Aorta (tissue), 5 donors: ENCODE data around the gene TBX20. TPM values are rescaled to one million over a fixed set of nuclear protein-coding genes. Genes with fewer than 3 reads are reported as not detected.
A peak's percentile ranks its signal among the peaks of the same experiment; 100 is the strongest.

Source experiments
- ATAC-seq: fragments of 200-7000 bp; cut with Tn5 transposase; one replicate; pipeline ENCODE4 v1.9.1; 2022; ENCODE audit warnings: moderate library complexity; ENCODE audit not compliant: low FRiP score
- DNase-seq, 2 donors: peaks; one replicate each; pipeline ENCODE4 v3.0.0-alpha.2; 2020
- H3K27ac ChIP-seq, 2 donors: one replicate each; pipeline ENCODE4 v1.5.1; 2013; ENCODE audit warnings: low read length in 2 of 2, mild to moderate bottlenecking in 2 of 2, moderate library complexity in 2 of 2, control low read depth in 1 of 2, inconsistent platforms in 1 of 2, low read depth in 1 of 2
- H3K27me3 ChIP-seq, 2 donors: one replicate each; pipeline ENCODE4 v1.6.1; 2013; ENCODE audit warnings: control low read depth in 1 of 2, low read length in 1 of 2, mild to moderate bottlenecking in 1 of 2, moderate library complexity in 1 of 2; ENCODE audit not compliant: insufficient read depth in 2 of 2, control insufficient read depth in 1 of 2
- H3K36me3 ChIP-seq, 2 donors: one replicate each; pipeline ENCODE4 v1.6.1; 2013; ENCODE audit warnings: control low read depth in 1 of 2, low read length in 1 of 2, mild to moderate bottlenecking in 1 of 2; ENCODE audit not compliant: insufficient read depth in 2 of 2, control insufficient read depth in 1 of 2
- H3K4me1 ChIP-seq, 2 donors: one replicate each; pipeline ENCODE4 v1.6.1; 2013; ENCODE audit warnings: low read length in 2 of 2, control low read depth in 1 of 2, mild to moderate bottlenecking in 1 of 2, moderate library complexity in 1 of 2; ENCODE audit not compliant: insufficient read depth in 2 of 2, control insufficient read depth in 1 of 2
- H3K4me3 ChIP-seq, 2 donors: one replicate each; pipeline ENCODE4 v1.5.1; 2013; ENCODE audit warnings: low read length in 2 of 2, control low read depth in 1 of 2, mild to moderate bottlenecking in 1 of 2
- H3K9me3 ChIP-seq: one replicate; pipeline ENCODE4 v1.6.1; 2013; ENCODE audit warnings: mild to moderate bottlenecking, low read length; ENCODE audit not compliant: control insufficient read depth
- WGBS, 2 donors: extraction: QIAGEN DNeasy Blood & Tissue Kit; methylation state at CpG; one replicate each; pipeline ENCODE4 v1.1.7; 2013; 5-methylcytosine and 5-hydroxymethylcytosine counted together
- intact Hi-C, 2 donors: fragments of 100-400 bp; cut with DNase I; formaldehyde crosslinking; loops; one replicate each; pipeline versions ENCODE4 v1.14.2 to v1.15.0; 2022
- long read RNA-seq, 2 donors: library from polyadenylated mRNA; unstranded; transcript quantifications; one replicate each; pipeline ENCODE4 v2.0.0, GENCODE V29; 2020 to 2021
- polyA plus RNA-seq, 2 donors: library from polyadenylated mRNA; stranded (reverse); fragments of 200-250 nt; gene quantifications; one replicate each; pipeline ENCODE4 v1.2.3, GENCODE V29; 2013
- total RNA-seq, 2 donors: library from RNA; stranded (reverse); fragmentation: NEBNext Ultra II Directional; extraction: Animal tissue kit (Norgen Biotek cat#: 25700); gene quantifications; one replicate each; pipeline ENCODE4 v1.2.1, GENCODE V29; 2021
- donor health status: healthy with polysubstance abuse.
- donor health status: Bipolar disorder and iron deficiency.
- donor health status: DM: no; HTN: no; CAD: no.
- donor health status: DM: no; HTN: no; CAD: no.
- donor health status: DM: yes; HTN: yes; CAD: no.

The TBX20 gene
- total RNA-seq (not detected), polyA plus RNA-seq (under 1 TPM in 1 of 2 donors, not detected in 1; 0.36 TPM)
- long read RNA-seq, donor 1: 0 reads
- long read RNA-seq, donor 2: 0 reads

DNA sequence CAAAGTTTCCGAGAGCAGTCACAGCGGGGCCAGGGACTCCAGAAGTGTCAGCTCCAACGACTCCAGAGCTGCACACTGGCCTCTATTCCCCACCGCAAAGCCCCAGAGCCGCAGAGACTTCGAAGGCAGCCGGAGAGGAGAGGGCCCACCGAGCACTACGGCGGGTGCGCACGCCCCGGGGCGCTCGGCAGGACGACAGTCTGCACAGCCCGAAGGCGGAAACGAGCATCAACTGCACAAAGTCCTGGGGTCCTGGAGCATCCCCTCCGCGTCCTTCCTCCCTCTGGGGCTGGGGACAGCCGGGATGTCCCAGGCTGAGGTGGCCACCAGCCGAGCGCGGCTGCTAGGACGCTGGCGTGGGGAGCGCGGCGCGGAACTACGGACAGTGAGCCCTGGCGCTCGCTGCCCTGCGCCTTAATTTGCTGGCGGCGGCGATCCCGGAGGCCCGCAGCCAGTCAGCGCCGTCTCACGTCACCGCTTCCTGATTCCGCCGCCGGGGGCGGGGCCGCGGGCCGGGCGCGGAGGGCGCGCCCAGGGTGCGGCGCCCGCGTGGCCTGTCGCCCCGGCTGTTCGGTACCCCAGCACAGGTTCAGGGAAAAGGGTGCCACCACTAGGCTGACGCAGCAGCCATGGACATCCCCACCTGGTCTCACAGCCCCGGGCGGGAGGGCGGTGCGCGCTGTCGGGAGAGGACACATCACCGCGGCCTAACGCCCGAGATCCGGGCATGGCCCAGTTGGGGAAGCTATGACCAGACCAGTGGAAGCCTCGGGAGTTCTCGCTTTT lies at the start of gene TBX20:
Gene TBX20, minus strand, starts transcription at position 391 of the 786 bp plus-strand sequence. CDS start 480 bp downstream, outside the sequence.
- peak within 1 kb of the TSS; percentile 16 to 21 for H3K4me3 ChIP-seq
- peak; percentile 61 to 76 for DNase-seq
- intact Hi-C loops: no loop called here
- no peaks in the 10 kb centered on the region for H3K27me3 ChIP-seq
- ATAC-seq: peak; percentile 40
- no peaks in the 10 kb centered on the region for H3K36me3 ChIP-seq
- no peaks in the 10 kb centered on the region for H3K4me1 ChIP-seq
- WGBS, 2 donors: 1 to 2% methylated on average over 69 to 76 of the region's 76 CpGs
- no peak within 1 kb of the TSS for H3K27ac ChIP-seq
- H3K9me3 ChIP-seq: peaks cover 7% of the 10 kb centered on the region

DNA sequence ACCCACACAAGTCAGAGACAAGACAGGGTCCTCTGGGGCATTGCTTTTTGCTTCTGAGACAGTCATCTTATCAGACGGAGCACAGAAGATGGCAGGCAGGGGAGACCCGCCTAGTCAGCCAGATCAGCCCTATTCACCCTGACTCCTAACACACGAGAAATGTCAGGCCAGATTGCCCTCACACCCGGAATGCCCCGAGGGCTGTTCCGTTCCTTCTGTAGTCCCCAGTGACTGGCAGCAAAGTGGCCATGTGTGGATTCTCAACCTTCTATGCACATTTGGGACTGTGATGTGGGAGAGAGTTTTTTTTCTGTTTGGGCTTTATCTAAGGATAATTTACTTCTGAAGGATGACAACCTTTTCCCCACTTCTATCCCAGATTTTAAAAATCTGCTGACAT lies 35.5 kb upstream of the TBX20 start:
- intact Hi-C loops: no loop called here
- no peak overlapping the region for H3K27ac ChIP-seq
- ATAC-seq: no peak
- no peaks in the 10 kb centered on the region for H3K4me1 ChIP-seq
- H3K36me3 ChIP-seq: no peaks in the 10 kb centered on the region
- peaks cover 3% of the 10 kb centered on the region for H3K9me3 ChIP-seq
- H3K4me3 ChIP-seq: no peak overlapping the region
- H3K27me3 ChIP-seq: peaks cover 0 to 5% of the 10 kb centered on the region in 2 donors
- no peak for DNase-seq
- 62 to 77% methylated on average over 6 of the region's 6 CpGs for WGBS, 2 donors

GRCh38 chr7:35286986-35287385 lies 33.1 kb upstream of the TBX20 start:
- ATAC-seq (no peak), DNase-seq (no peak)
- Histone ChIP-seq H3K36me3 (no peaks in the 10 kb centered on the region), H3K27me3 (peaks cover 0 to 5% of the 10 kb centered on the region in 2 donors), H3K9me3 (peaks cover 3% of the 10 kb centered on the region), H3K4me3 (no peak overlapping the region), H3K27ac (no peak overlapping the region), H3K4me1 (no peaks in the 10 kb centered on the region)
- 46 to 58% methylated on average over 3 of the region's 3 CpGs for WGBS, 2 donors
- intact Hi-C loops: no loop called here

- H3K36me3 ChIP-seq: no peaks in the 10 kb centered on the region
- H3K4me3 ChIP-seq: no peak overlapping the region
- ATAC-seq: no peak
- H3K9me3 ChIP-seq: peaks cover 3% of the 10 kb centered on the region
- peaks cover 0 to 5% of the 10 kb centered on the region in 2 donors for H3K27me3 ChIP-seq
- no peaks in the 10 kb centered on the region for H3K4me1 ChIP-seq
- H3K27ac ChIP-seq: no peak overlapping the region
- intact Hi-C loops: no loop called here
- DNase-seq: no peak
Observed at GRCh38 chr7:35286422-35286821, 32.5 kb upstream of the TBX20 start.

DNA sequence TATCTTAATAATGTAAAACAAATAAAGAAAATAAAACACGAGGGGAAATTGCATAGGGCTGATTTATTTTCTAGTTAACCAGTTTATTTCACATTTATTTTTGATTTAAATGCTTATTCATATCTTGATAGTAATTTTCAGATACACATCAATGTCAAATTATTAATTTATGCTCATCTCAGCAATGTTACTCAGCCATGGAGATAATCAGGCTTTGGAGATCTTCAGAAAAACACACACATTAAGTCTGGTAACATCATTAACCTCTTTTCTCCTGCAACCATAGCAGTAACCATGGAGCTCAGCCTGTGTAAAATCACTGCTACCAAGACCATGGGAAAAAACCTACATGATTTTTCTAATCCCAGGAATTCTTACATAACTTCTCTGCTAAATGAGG lies 31.9 kb upstream of the TBX20 start:
- Histone ChIP-seq H3K27ac (no peak overlapping the region), H3K27me3 (peaks cover 0 to 5% of the 10 kb centered on the region in 2 donors), H3K4me1 (no peaks in the 10 kb centered on the region), H3K4me3 (no peak overlapping the region), H3K9me3 (peaks cover 3% of the 10 kb centered on the region), H3K36me3 (no peaks in the 10 kb centered on the region)
- ATAC-seq: no peak
- no peak for DNase-seq
- 0% methylated on average over 1 of the region's 1 CpG for WGBS, 2 donors
- intact Hi-C loops: no loop called here

GRCh38 chr7:35280902-35281301 lies 27.0 kb upstream of the TBX20 start:
- Histone ChIP-seq H3K27ac (no peak overlapping the region), H3K4me3 (no peak overlapping the region), H3K27me3 (no peaks in the 10 kb centered on the region), H3K36me3 (no peaks in the 10 kb centered on the region), H3K4me1 (no peaks in the 10 kb centered on the region), H3K9me3 (no peaks in the 10 kb centered on the region)
- DNase-seq (no peak), ATAC-seq (no peak)
- WGBS, 2 donors: 49% methylated on average over 4 of the region's 4 CpGs
- intact Hi-C loops: no loop called here

- Histone ChIP-seq H3K27me3 (no peaks in the 10 kb centered on the region), H3K36me3 (no peaks in the 10 kb centered on the region), H3K4me3 (no peak overlapping the region), H3K4me1 (no peaks in the 10 kb centered on the region), H3K27ac (no peak overlapping the region), H3K9me3 (no peaks in the 10 kb centered on the region)
- ATAC-seq (no peak), DNase-seq (no peak)
- intact Hi-C loops: no loop called here
- WGBS, 2 donors: 68 to 81% methylated on average over 1 of the region's 1 CpG
Observed at GRCh38 chr7:35277359-35277758, 23.5 kb upstream of the TBX20 start.

DNA sequence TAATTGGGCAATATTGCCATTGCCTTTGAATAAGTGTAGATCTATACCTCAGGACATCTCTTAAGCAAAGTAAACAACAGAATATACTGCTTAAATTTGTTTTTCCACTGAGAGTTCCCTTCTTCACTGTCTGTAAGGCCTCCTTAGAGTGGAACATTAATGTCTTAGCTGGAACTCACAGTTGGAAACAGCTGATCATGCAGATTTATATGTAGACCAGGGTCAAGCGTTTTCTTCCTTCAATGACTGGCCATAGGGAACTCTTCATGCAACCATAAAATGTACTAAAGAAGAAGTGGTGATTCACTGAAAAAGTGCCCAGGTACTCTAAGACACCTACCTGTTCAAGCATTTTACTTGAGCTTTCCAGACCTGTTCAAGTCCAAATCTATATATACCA lies 18.3 kb upstream of the TBX20 start:
- Histone ChIP-seq H3K9me3 (no peaks in the 10 kb centered on the region), H3K27ac (no peak overlapping the region), H3K4me3 (no peak overlapping the region), H3K36me3 (no peaks in the 10 kb centered on the region), H3K27me3 (no peaks in the 10 kb centered on the region), H3K4me1 (no peaks in the 10 kb centered on the region)
- no peak for DNase-seq
- ATAC-seq: no peak
- intact Hi-C loops: no loop called here
- 75 to 83% methylated on average over 1 of the region's 1 CpG for WGBS, 2 donors

DNA sequence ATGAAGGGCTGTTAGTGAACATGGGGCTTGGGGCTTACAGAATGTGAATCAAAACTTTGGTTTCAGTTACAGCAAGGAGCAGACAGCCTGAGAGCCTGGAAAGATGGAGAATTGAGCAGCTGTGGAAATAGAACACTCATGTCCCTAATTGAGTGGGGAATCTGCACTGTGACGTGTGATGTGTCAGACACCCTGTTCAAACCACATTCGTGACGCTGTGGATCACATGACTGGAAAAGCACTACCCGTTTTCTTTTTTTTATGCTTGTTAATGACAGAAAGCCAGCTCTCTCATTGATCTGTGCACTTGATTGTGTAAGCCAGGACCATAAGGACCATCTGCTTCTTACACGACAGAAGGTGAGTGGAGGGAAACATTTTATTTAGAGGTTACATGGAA lies 15.1 kb upstream of the TBX20 start:
- no peak for ATAC-seq

More for the DNA sequence above, 15.1 kb upstream of the TBX20 start:
- Histone ChIP-seq H3K36me3 (no peaks in the 10 kb centered on the region), H3K9me3 (no peaks in the 10 kb centered on the region), H3K27me3 (no peaks in the 10 kb centered on the region), H3K4me3 (no peak overlapping the region), H3K27ac (no peak overlapping the region), H3K4me1 (no peaks in the 10 kb centered on the region)
- intact Hi-C loops: no loop called here
- no peak for DNase-seq
- 58 to 68% methylated on average over 5 of the region's 5 CpGs for WGBS, 2 donors
